NOMO-1 treated with dmso at 0.1 percent for 144 hours (cell line): ENCODE measurements around the gene QDPR.
A peak's percentile ranks its signal among the peaks of the same experiment; 100 is the strongest.
"Not testable (repeated sequence)": the region's sequence is repeated elsewhere in the genome, so short reads cannot be mapped to it uniquely, and the experiment has no call there.

Source experiments
- DNase-seq: peaks from one replicate; lab custom pipeline; 2025; ENCODE audit not compliant: unreplicated experiment; lab: John Stamatoyannopoulos, UW

The QDPR gene

GRCh38 chr4:17492058-17492741, 19.7 kb downstream of the QDPR start:
- no peak for DNase-seq

DNA sequence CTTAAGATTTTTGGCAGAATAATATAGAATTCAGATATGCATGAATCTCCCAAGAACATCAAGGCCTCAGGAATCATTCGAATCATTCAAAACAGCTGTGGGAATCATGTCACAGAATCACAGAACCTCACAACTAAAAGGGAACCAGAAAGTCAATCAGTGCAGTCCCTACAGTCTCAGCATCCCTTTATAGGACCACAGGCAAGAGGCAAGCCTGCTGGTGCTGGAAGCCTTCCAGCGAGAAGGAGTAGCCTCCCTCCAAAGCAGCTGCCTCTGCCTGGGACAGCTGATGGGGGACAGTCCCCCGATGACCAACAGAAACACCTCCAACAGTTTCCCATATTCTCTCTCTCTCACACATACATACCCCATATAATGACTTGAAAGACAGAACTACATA, 20.7 kb downstream of the QDPR start:
- DNase-seq = no peak

GRCh38 chr4:17490575-17491059, 21.3 kb downstream of the QDPR start:
- DNase-seq = no peak

GRCh38 chr4:17489721-17490120, 22.2 kb downstream of the QDPR start:
- DNase-seq = no peak

GRCh38 chr4:17489123-17489522, 22.8 kb downstream of the QDPR start:
- DNase-seq = no peak

DNA sequence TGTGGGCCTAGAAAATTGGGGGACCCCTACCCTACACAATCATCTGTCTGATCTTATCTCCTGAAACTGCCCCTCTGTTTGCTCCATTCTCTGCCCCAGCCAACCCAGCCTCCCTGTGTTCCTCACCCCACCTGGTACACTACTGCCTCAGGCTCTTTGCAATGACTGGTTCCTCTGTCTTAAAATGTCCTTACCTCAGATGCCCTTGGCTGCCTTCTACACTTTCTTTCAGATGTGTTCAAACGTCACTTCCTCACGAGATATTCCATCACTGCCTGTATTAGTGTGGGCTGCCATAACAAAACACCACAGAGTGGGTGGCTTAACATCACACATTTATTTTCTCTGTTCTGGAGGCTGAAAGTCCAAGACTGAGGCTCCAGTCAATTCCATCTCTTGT, 29.2 kb downstream of the QDPR start:
- no peak for DNase-seq

DNA sequence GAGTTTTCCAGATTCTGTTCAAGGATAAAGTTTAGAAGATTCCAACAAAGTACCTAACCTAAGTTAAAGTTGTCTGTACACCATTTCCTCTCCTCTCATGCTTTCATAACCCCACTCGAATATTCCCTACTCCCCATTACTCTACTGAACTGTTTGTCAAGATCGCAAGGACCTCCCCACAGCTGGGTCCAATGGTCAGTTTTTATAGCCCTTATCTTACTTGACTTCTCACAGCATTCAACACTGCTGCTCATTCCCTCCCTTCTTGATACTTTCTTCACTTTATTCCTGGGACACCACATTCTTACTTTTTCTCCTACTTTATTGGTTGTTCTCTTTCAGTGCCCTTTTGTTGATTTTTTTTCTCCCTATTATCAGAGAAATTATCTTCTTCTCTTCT, 30.9 kb downstream of the QDPR start:
- no peak for DNase-seq

- DNase-seq = no peak
These were observed 31.5 kb downstream of the QDPR start for GRCh38 chr4:17480210-17480927.

DNA sequence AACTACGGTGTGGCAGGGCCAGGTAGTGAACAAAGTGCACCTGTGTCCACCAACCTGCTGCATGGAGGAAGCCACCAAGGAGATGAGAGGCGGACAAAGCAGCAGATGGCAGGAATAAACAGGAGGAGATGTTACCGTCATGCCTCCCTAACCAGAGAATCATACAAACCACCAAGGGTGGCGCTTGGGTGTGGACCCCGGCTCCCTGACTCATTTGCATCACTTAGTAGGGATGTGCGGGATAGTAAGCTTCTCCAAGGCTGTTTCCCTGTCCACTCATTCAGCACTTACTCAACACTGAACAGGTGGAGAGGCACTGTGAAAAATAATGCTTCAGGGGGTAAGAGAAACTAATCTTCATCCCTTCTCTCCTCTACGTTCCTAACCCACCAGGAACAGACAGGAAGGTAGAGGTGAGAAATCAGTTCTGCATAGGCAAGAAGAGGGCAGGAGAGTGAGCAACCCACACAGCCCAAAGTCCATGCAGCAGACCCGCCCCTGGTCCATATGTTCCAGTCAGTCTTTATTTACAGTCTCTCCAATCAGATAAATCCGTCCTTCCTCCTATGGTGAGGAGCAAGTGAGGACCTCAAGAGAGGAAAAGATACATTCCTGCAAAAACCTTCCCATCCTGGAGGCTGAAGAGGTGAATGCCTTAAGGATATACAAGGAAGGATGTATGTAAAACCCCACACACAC, 34.0 kb downstream of the QDPR start:
- no peak for DNase-seq

DNA sequence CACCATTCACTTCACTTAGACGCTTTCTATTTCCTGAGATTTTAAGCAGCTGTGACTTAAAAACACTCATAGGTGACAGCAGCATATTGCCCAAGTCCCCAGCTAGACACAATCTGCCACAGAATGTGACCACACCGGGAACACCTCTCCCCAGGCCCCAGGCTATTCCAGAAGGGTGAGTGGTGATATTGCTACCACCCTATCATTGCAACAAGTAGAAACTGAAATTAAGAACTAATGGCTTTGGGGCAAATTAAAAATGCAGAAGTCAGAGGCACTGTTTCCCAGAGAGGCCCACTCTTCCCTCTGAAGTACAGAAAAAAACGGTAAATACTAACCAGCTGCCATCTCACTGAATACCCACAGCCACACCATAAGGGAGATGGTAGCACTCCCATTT, 35.0 kb downstream of the QDPR start:
- peak; percentile 93 for DNase-seq

- no peak for DNase-seq
These were observed 36.4 kb downstream of the QDPR start for GRCh38 chr4:17475481-17475880.

- DNase-seq = no peak
These were observed 41.8 kb downstream of the QDPR start for GRCh38 chr4:17469931-17470674.

- no peak for DNase-seq
These were observed 43.2 kb downstream of the QDPR start for GRCh38 chr4:17468619-17469221.

DNA sequence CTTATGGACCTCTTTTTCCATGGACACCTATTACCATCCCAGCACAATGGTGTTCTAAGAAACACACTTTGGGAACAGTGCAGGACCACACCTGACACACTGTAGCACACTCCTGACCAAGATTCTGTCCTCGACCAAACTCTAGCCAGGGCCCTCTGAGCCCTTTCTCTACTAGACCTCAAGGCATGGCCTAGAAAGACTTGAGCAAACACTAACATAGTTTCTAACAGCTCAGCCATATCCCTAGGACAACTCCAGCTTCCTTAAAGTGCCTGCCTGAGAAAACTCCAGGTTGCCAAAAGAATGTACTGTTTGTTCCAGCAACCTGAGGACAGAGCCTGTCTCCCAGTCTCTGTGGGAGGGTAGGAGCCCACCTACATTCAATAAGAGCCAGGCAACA, 48.3 kb downstream of the QDPR start:
- no peak for DNase-seq

DNA sequence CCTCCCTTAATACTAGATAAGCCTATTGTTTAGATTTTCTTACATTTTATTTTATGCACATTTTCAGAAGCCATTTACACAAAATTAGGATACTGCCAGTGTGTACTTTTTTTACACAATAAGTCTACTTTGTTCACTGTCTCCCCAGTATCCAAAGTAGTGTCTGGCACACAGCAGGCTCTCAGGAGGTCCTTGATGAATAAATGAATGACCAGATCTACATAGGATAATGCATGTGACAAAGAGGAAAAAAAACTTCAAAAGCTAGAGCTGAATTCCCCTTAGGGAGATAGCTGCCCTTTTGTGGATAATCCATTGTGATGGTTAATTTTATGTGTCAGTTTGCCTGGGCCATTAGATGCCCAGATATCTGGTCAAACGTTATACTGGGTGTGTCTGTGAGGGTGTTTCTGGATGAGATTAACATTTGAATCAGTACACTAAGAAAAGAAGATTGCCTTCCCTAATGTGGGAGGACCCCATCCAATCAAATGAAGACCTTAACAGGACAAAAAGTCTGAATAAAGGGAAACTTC, 61.6 kb downstream of the QDPR start:
- no peak for DNase-seq

DNA sequence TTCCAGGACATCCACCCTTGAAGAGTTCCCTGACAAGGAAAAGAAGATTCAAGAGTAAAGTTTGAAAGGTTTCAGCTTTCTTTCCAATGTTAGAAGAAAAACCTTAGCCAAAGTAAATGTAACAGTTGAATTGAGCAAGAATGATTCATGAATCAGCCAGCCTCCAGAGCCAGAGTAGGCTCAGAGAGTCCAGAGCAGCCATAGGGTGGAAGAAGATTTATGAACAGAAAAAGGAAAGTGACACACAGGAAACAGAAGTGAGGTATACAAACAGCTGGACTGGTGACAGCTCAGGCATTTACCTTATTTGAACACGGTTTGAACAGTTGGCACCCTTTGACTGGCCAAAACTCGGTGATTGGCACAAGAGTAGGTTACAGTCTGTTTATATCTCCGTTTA, 63.2 kb downstream of the QDPR start:
- peak; percentile 49 for DNase-seq

DNA sequence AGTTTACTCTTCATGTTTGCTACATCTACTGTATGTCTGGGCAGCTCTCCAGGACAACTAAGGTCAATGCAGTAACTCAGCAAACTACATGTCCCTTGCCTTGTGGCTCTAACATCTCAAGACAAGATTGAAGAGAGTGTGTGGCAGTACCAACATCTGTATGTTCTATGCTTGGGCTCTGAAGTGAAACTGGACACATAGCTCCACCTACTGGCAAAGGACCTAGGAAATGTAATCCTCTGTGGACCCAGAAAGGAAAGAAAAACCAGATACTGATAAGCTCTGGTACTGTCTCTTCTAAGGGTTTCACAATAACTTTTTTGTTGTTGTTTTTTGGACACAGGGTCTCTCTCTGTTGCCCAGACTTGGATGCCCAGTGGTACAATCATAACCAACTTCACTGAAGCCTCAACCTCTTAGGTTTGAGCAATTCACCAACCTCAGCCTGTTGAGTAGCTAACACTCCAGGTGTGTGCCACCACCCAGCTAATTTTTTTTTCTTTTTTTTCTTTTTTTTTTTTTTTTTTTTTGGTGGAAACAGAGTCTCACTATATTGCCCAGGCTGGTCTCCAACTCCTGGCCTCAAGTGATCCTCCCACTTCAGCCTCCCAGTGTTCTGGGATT, 64.1 kb downstream of the QDPR start:
- DNase-seq = peak; percentile 35

DNA sequence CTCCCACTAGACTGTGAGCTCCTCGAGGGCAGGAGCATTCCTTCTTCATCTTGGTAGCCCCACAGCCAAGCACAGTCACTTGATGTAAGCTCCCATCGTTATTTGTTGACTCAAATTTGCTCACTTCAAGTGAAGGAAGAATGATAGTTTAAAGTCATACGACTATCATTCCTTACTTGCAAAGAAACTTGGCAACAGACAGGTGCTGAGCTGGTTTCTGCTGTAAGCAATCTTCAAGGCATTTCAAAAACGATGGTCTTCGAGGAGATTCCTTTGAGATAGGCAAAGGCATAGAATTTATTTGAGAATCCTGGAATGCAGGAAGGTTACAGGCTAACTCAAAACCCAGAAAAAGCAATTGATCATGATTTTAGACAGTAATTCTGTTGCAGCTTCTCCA, 64.8 kb downstream of the QDPR start:
- no peak for DNase-seq

- DNase-seq = not testable (repeated sequence)
These were observed 69.4 kb downstream of the QDPR start for GRCh38 chr4:17442477-17442876.

GRCh38 chr4:17437396-17437795, 74.5 kb downstream of the QDPR start:
- DNase-seq = no peak
